GM12872 (cell line): ENCODE results near the gene ARHGEF26.

Experiments used
- CTCF ChIP-seq: IDR thresholded peaks from 3 replicates; pipeline ENCODE4 v1.5.1; 2011; ENCODE audit warnings: low read depth, mild to moderate bottlenecking, low read length, moderate library complexity; ENCODE audit not compliant: insufficient read depth

Gene ARHGEF26

GRCh38 chr3:154192225-154192624 lies 71.0 kb downstream of the ARHGEF26 start:
- TF ChIP-seq CTCF: no peak

- TF ChIP-seq CTCF: no peak
These were observed 71.9 kb downstream of the ARHGEF26 start for GRCh38 chr3:154193000-154193615.

- TF ChIP-seq CTCF: no peak
These were observed 73.7 kb downstream of the ARHGEF26 start for GRCh38 chr3:154194877-154195276.

- no peak for TF ChIP-seq CTCF
These were observed 74.6 kb downstream of the ARHGEF26 start for GRCh38 chr3:154195620-154196356.

- TF ChIP-seq CTCF: no peak
These were observed 76.6 kb downstream of the ARHGEF26 start for GRCh38 chr3:154197751-154198150.

- TF ChIP-seq CTCF: no peak
These were observed 88.3 kb downstream of the ARHGEF26 start for GRCh38 chr3:154209499-154209898.

- TF ChIP-seq CTCF: no peak
These were observed 89.8 kb downstream of the ARHGEF26 start for GRCh38 chr3:154210986-154211385.
